Stimulated activated CD4-positive, alpha-beta T cell treated with anti-CD3 and anti-CD28 coated beads, Interleukin-12 subunit alpha, Interleukin-12 subunit beta, amount 100 ng/mL, for 4 hours (primary cell): ENCODE results near the gene ROM1.

Source experiments
- DNase-seq: peaks from one replicate; pipeline ENCODE4 v3.0.0-alpha.2; 2020

Gene ROM1

DNA sequence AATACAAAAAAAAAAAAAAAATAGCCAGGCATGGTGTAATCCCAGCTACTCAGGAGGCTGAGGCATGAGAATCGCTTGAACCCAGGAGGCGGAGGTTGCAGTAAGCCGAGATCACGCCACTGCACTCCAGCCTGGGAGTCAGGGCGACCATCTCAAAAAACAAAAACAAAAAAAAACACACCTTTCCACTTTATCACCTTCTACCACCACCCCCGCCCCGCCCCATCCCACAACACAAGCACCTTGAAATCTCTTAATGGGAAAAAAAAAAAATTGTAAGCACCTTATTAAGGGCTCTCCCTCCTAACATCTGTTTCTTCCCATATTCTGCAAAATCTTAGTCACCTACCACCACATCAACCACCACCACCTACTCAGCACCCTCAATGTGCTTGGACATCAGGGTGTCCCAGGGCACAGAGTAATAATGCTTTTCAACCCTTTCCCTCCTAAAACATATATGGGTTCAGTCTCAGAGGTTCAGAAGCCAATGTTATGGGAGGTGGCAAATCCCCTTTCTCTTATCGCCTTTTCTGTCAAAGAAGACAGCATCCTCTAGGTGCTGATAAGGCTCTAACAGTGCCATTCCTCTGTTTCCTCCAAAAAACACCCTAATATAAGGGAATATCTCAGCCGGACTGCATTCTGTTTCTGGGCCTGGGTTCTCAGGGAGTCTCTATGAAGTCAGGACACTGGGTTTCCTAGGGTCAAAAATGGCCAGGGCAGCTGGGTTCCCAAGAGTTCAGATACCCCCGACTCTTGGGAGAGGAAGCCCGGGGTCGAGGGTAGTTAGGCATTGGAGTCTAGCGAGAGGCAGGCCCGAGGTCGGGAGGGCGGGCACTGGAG lies 39.3 kb downstream of the ROM1 start:
- no peak for DNase-seq

DNA sequence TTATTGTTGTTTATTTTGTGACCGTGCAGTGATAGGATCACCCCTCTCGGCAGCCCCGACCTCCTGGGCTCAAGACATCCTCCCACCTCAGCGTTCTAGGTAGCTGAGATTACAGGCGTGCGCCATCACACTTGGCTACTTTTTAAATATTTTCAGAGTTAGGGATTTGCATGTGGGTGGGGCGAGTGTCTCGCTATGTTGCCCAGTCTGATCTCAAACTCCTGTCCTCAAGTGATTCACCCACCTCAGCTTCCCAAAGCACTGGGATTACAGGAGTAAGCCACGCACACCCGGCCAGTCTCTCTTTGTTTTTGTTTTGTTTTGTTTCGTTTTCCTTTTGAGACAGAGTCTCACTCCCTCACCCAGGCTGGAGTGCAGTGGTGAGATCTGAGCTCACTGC lies 41.2 kb downstream of the ROM1 start:
- no peak for DNase-seq

- DNase-seq, result no peak
Measured at GRCh38 chr11:62656796-62657429, 43.9 kb downstream of the ROM1 start.

- peak; percentile 38 for DNase-seq
Measured at GRCh38 chr11:62664405-62665074, 51.5 kb downstream of the ROM1 start.
